ENCODE data around the gene ACAD9.
A peak's percentile ranks its signal among the peaks of the same experiment; 100 is the strongest.

The ACAD9 gene

GRCh38 chr3:128845778-128846485, 33.5 kb upstream of the ACAD9 start:
- DNase-seq (ENCODE audit: low read depth, low spot score), result no peak
- Histone ChIP-seq H3K9me3 (ENCODE audit: low read depth, low read length) (no peaks in the 10 kb centered on the region), H3K36me3 (ENCODE audit: insufficient read depth, low read length) (no peaks in the 10 kb centered on the region), H3K9ac (ENCODE audit: insufficient read length) (no peak overlapping the region), H3K27ac (no peak overlapping the region), H3K4me3 (peak overlapping the region; percentile 44)
- TF ChIP-seq FOXP2 (optimal IDR thresholded peaks at IDR 0.05; ENCODE audit: control extremely low read depth, extremely low read length, insufficient read depth), result no peak
- TF ChIP-seq POLR2AphosphoS5 (IDR thresholded peaks at IDR 0.05; ENCODE audit: borderline replicate concordance, low read depth, low read length), result no peak
- no peak for TF ChIP-seq EZH2 (IDR thresholded peaks at IDR 0.05)

DNA sequence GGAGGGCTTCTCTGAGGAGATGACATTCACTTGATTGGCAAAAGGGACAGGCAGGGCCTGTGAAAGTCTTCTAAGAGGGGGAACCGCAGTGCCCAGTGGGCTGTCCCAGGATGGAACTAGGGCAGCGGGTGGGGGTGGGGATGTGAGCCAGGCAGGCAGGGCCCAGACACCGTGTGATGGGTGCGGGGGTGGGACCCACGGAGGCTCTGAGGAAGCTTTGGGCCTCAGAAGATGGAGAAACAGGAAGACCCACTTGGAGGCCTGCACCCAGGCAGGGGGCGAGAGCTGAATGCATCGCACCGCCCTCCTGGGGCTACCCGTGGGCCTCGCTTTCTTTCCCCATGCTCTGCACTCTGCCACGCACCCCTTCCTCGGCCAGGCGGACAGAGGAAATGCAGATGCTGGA, 32.9 kb upstream of the ACAD9 start:
- no peaks in the 10 kb centered on the region for H3K36me3 ChIP-seq (ENCODE audit: insufficient read depth, low read length)
- no peak overlapping the region for H3K9ac ChIP-seq (ENCODE audit: insufficient read length)
- H3K9me3 ChIP-seq (ENCODE audit: low read depth, low read length), result no peaks in the 10 kb centered on the region
- H3K4me3 ChIP-seq, result no peak overlapping the region
- no peak for DNase-seq (ENCODE audit: low read depth, low spot score)
- no peak overlapping the region for H3K27ac ChIP-seq
- no peak for TF ChIP-seq POLR2AphosphoS5 (IDR thresholded peaks at IDR 0.05; ENCODE audit: borderline replicate concordance, low read depth, low read length)
- TF ChIP-seq EZH2 (IDR thresholded peaks at IDR 0.05), result no peak
- TF ChIP-seq FOXP2 (optimal IDR thresholded peaks at IDR 0.05; ENCODE audit: control extremely low read depth, extremely low read length, insufficient read depth), result no peak

GRCh38 chr3:128847666-128848370, 31.6 kb upstream of the ACAD9 start:
- Histone ChIP-seq H3K4me3 (no peak overlapping the region), H3K27ac (no peak overlapping the region), H3K9ac (ENCODE audit: insufficient read length) (no peak overlapping the region), H3K36me3 (ENCODE audit: insufficient read depth, low read length) (no peaks in the 10 kb centered on the region), H3K9me3 (ENCODE audit: low read depth, low read length) (no peaks in the 10 kb centered on the region)
- no peak for DNase-seq (ENCODE audit: low read depth, low spot score)
- TF ChIP-seq POLR2AphosphoS5 (IDR thresholded peaks at IDR 0.05; ENCODE audit: borderline replicate concordance, low read depth, low read length) (no peak), FOXP2 (optimal IDR thresholded peaks at IDR 0.05; ENCODE audit: control extremely low read depth, extremely low read length, insufficient read depth) (no peak), EZH2 (IDR thresholded peaks at IDR 0.05) (no peak)

DNA sequence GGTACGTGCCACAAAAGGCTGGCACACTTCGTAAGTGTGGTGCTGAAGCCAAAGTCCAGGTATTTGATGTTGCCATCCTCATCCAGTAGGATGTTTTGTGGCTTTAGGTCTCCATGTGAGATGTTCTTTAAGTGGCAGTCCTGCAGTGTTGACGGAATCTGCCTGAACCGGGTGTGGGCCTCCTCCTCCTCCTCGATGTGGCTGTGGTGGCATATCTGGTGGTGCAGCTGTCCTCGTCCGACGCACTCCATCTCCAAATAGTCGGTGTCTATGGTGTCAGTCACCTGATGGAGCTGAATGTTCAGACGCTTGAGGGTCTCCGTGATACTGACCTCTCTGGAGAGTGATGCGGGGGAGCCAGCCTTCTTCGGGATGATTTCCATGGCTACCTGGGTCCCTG, 30.5 kb upstream of the ACAD9 start:
- no peak overlapping the region for H3K27ac ChIP-seq
- no peak for DNase-seq (ENCODE audit: low read depth, low spot score)
- no peak for TF ChIP-seq FOXP2 (optimal IDR thresholded peaks at IDR 0.05; ENCODE audit: control extremely low read depth, extremely low read length, insufficient read depth)
- no peak for TF ChIP-seq POLR2AphosphoS5 (IDR thresholded peaks at IDR 0.05; ENCODE audit: borderline replicate concordance, low read depth, low read length)
- no peak for TF ChIP-seq EZH2 (IDR thresholded peaks at IDR 0.05)
- H3K4me3 ChIP-seq, result no peak overlapping the region
- H3K9ac ChIP-seq (ENCODE audit: insufficient read length), result no peak overlapping the region
- no peaks in the 10 kb centered on the region for H3K36me3 ChIP-seq (ENCODE audit: insufficient read depth, low read length)
- peaks cover 1% of the 10 kb centered on the region; the same call in 1 of the 2 replicates for H3K9me3 ChIP-seq (ENCODE audit: low read depth, low read length)

DNA sequence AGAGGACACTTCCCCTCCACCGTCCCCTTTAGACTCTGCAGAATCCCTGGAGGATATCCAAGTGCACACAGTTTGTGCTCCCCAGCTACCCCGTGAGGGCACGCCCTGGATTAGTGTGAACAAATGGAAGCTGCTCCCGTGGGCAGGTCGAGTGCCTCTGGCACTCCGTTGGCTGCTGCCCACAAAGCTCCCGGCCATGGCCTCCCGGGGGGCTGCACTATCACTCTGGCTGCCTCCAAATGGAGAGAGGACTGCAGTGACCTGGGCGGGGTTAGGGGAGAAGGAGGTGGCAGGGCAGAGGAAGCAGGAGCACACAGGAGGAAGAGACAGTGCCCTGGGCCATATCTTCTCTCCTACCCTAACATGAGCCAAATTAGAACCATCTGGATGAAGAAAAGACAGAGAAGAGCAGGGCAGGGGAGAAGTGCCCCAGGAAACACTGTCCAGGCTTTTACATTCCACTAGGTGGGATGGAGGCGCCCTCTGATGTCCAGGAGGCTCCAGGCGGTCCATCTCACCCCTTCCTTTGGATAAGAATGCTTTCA, 29.4 kb upstream of the ACAD9 start:
- H3K9me3 ChIP-seq (ENCODE audit: low read depth, low read length), result peaks cover 6% of the 10 kb centered on the region; the same call in 1 of the 2 replicates
- H3K9ac ChIP-seq (ENCODE audit: insufficient read length), result no peak overlapping the region
- DNase-seq (ENCODE audit: low read depth, low spot score), result no peak
- TF ChIP-seq EZH2 (IDR thresholded peaks at IDR 0.05), result no peak
- no peak for TF ChIP-seq POLR2AphosphoS5 (IDR thresholded peaks at IDR 0.05; ENCODE audit: borderline replicate concordance, low read depth, low read length)
- no peak for TF ChIP-seq FOXP2 (optimal IDR thresholded peaks at IDR 0.05; ENCODE audit: control extremely low read depth, extremely low read length, insufficient read depth)
- H3K27ac ChIP-seq, result no peak overlapping the region
- no peak overlapping the region for H3K4me3 ChIP-seq
- no peaks in the 10 kb centered on the region for H3K36me3 ChIP-seq (ENCODE audit: insufficient read depth, low read length)

GRCh38 chr3:128850544-128850943, 28.9 kb upstream of the ACAD9 start:
- Histone ChIP-seq H3K36me3 (ENCODE audit: insufficient read depth, low read length) (no peaks in the 10 kb centered on the region), H3K27ac (no peak overlapping the region), H3K4me3 (no peak overlapping the region), H3K9me3 (ENCODE audit: low read depth, low read length) (peaks cover 6% of the 10 kb centered on the region; the same call in 1 of the 2 replicates), H3K9ac (ENCODE audit: insufficient read length) (no peak overlapping the region)
- TF ChIP-seq EZH2 (IDR thresholded peaks at IDR 0.05), result no peak
- no peak for TF ChIP-seq FOXP2 (optimal IDR thresholded peaks at IDR 0.05; ENCODE audit: control extremely low read depth, extremely low read length, insufficient read depth)
- no peak for TF ChIP-seq POLR2AphosphoS5 (IDR thresholded peaks at IDR 0.05; ENCODE audit: borderline replicate concordance, low read depth, low read length)
- no peak for DNase-seq (ENCODE audit: low read depth, low spot score)

GRCh38 chr3:128851601-128852000, 27.8 kb upstream of the ACAD9 start:
- no peak for TF ChIP-seq POLR2AphosphoS5 (IDR thresholded peaks at IDR 0.05; ENCODE audit: borderline replicate concordance, low read depth, low read length)
- no peak for TF ChIP-seq FOXP2 (optimal IDR thresholded peaks at IDR 0.05; ENCODE audit: control extremely low read depth, extremely low read length, insufficient read depth)
- no peak for TF ChIP-seq EZH2 (IDR thresholded peaks at IDR 0.05)
- Histone ChIP-seq H3K9me3 (ENCODE audit: low read depth, low read length) (peaks cover 6% of the 10 kb centered on the region; the same call in 1 of the 2 replicates), H3K27ac (no peak overlapping the region), H3K36me3 (ENCODE audit: insufficient read depth, low read length) (no peaks in the 10 kb centered on the region), H3K9ac (ENCODE audit: insufficient read length) (no peak overlapping the region), H3K4me3 (no peak overlapping the region)
- no peak for DNase-seq (ENCODE audit: low read depth, low spot score)

DNA sequence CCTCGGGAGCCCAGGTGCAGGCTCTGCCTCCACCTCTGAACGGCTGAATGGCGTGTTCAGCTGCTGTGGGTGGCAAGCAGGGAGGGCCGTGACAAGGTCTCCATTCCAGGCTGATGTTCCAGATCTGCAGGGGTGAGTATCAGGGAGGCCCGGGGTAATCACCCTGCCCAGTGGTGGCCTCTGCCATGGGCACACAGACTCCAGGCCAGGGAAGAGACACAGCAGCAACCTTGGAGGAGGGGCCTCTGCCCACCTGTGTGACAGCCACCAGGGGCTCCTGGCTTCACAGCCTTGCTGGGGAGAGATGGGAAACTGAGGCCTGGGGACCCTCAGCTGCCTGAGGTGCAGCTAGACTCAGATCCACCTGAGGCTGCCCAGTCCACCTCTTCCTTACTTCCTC, 25.6 kb upstream of the ACAD9 start:
- no peak for TF ChIP-seq POLR2AphosphoS5 (IDR thresholded peaks at IDR 0.05; ENCODE audit: borderline replicate concordance, low read depth, low read length)
- Histone ChIP-seq H3K4me3 (no peak overlapping the region), H3K36me3 (ENCODE audit: insufficient read depth, low read length) (no peaks in the 10 kb centered on the region), H3K9me3 (ENCODE audit: low read depth, low read length) (peaks cover 9% of the 10 kb centered on the region; the same call in 1 of the 2 replicates), H3K9ac (ENCODE audit: insufficient read length) (no peak overlapping the region), H3K27ac (no peak overlapping the region)
- DNase-seq (ENCODE audit: low read depth, low spot score), result no peak

Data from SK-N-MC (cell line).